PC-3 (cell line): ENCODE results near the gene R3HDML. TPM values are rescaled to one million over a fixed set of nuclear protein-coding genes. Genes with fewer than 3 reads are reported as not detected.

Source experiments
- ATAC-seq: fragments of 200-7000 bp; cut with Tn5 transposase; 2 replicates; pipeline ENCODE4 v1.9.1; 2020; ENCODE audit warnings: mild to moderate bottlenecking, moderate library complexity
- BruUV-seq: library from RNA; stranded (reverse); fragments of 400-500 nt; replicated peaks from 2 replicates; lab custom pipeline; 2021; lab: Mats Ljungman, UMichigan
- CTCF ChIA-PET: fragments of 300-600 bp; sonication (Branson Sonifier 250); formaldehyde crosslinking; loops from one replicate; lab custom pipeline; 2022; ENCODE audit warnings: antibody characterized with exemption; lab: Charles Lee
- POLR2A ChIA-PET: fragments of 300-600 bp; sonication (Branson Sonifier 250); formaldehyde crosslinking; loops from one replicate; lab custom pipeline; 2022; ENCODE audit warnings: antibody characterized with exemption; ENCODE audit not compliant: unreplicated experiment; lab: Charles Lee
- DNase-seq: peaks from one replicate; pipeline ENCODE4 v3.0.0-alpha.2; 2015
- H2AFZ ChIP-seq: fragments of 300-600 bp; sonication (generic); 2 replicates; pipeline ENCODE4 v1.6.0; 2016; ENCODE audit warnings: antibody characterized with exemption, low read length
- H3F3A ChIP-seq: fragments of 300-600 bp; sonication (generic); one replicate; pipeline ENCODE4 v1.6.0; 2017; ENCODE audit warnings: antibody characterized with exemption, low read length, control low read depth, mild to moderate bottlenecking; ENCODE audit not compliant: unreplicated experiment
- H3K27ac ChIP-seq: fragments of 300-600 bp; sonication (generic); 2 replicates; pipeline ENCODE4 v1.5.1; 2016; ENCODE audit warnings: mild to moderate bottlenecking, low read length
- H3K27me3 ChIP-seq: fragments of 300-600 bp; sonication (generic); 2 replicates; pipeline ENCODE4 v1.6.1; 2016; ENCODE audit warnings: low read length, mixed read lengths
- H3K36me3 ChIP-seq: fragments of 300-600 bp; sonication (generic); 2 replicates; pipeline ENCODE4 v1.6.1; 2016; ENCODE audit warnings: low read depth, mixed run types, low read length, mixed read lengths
- H3K4me1 ChIP-seq: fragments of 300-600 bp; sonication (generic); 2 replicates; pipeline ENCODE4 v1.5.1; 2016; ENCODE audit warnings: low read length; ENCODE audit not compliant: insufficient read depth
- H3K4me2 ChIP-seq: fragments of 300-600 bp; sonication (generic); 2 replicates; pipeline ENCODE4 v1.6.0; 2016; ENCODE audit warnings: low read length
- H3K4me3 ChIP-seq: fragments of 300-600 bp; sonication (generic); 2 replicates; pipeline ENCODE4 v1.5.1; 2016; ENCODE audit warnings: mild to moderate bottlenecking, low read length, mixed read lengths
- H3K79me2 ChIP-seq: fragments of 300-600 bp; sonication (generic); 2 replicates; pipeline ENCODE4 v1.6.1; 2017; ENCODE audit warnings: low read length, mixed read lengths
- H3K9ac ChIP-seq: fragments of 300-600 bp; sonication (generic); 2 replicates; pipeline ENCODE4 v1.6.0; 2016; ENCODE audit warnings: mild to moderate bottlenecking, low read length
- H3K9me2 ChIP-seq: fragments of 300-600 bp; sonication (generic); replicated peaks from 2 replicates; pipeline ENCODE4 v1.6.1; 2016; ENCODE audit warnings: mixed run types, low read length, mixed read lengths
- H3K9me3 ChIP-seq: fragments of 300-600 bp; sonication (generic); 2 replicates; pipeline ENCODE4 v1.6.1; 2016; ENCODE audit warnings: low read length, mixed read lengths
- H4K20me1 ChIP-seq: fragments of 300-600 bp; sonication (generic); 2 replicates; pipeline ENCODE4 v1.6.1; 2016; ENCODE audit warnings: low read length, mixed read lengths
- EZH2 ChIP-seq: fragments of 300-600 bp; sonication (generic); IDR thresholded peaks from one replicate; pipeline ENCODE4 v1.6.1; 2017; ENCODE audit warnings: antibody characterized with exemption, mild to moderate bottlenecking, low read length; ENCODE audit not compliant: unreplicated experiment
- EZH2phosphoT487 ChIP-seq: fragments of 300-600 bp; sonication (generic); IDR thresholded peaks from 2 replicates; pipeline ENCODE4 v1.6.1; 2018; ENCODE audit warnings: mild to moderate bottlenecking, antibody characterized with exemption, low read length, borderline replicate concordance
- intact Hi-C: fragments of 100-400 bp; cut with micrococcal nuclease; formaldehyde crosslinking; loops from 2 replicates; pipeline ENCODE4 v1.9.0; 2023
- total RNA-seq: library from RNA; depleted of rRNA; stranded (reverse); fragments of >200 nt; gene quantifications from 2 replicates; pipeline ENCODE4 v1.2.3, GENCODE V29; 2014
- TF ChIP-seq, protein P1 (sequence below): fragments of 300-600 bp; sonication (generic); conservative IDR thresholded peaks from 2 replicates; pipeline ENCODE4 v1.5.1; 2017; ENCODE audit warnings: antibody characterized with exemption, low read depth, mild to moderate bottlenecking, low read length

Gene R3HDML
- total RNA-seq, 1 experiment from 2014 or later, result not detected

DNA sequence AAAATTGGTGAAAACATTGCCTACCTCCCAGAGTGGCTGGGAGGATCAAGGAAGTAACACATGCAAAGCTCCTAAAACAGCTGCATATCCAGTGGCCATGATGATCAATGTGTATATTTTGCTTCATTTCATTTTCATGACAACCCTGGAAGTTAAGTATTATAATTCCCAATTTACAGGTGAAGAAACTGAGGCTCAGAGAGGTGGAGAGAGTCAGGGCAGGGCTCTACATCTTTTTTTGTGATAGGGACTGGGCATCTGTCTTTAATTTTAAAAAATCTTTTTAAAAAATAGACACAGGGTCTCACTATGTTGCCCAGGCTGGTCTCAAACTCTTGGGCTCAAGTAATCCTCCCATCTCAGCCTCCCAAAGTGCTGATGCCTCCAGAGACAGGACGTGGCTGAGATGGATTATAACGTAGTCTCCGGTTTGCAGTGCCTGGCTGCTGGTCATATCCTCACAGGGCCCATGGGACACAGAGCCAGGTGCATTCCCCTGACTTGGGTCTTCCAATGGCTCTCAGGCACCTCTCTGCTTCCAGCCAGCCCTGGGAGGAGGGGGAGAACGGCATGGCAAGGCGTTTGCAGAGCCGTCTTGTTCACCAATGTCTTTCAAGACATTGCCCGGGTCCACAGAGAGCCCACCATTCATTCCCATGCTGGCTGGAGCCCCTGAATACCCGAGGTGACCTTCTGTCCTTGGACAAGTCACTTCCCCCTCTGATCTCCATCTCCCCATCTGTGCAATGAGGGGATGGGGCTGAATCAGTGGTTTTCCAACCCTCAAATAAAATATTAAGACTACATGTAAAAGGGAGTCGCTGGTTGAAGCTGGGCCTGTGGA, 57.0 kb downstream of the R3HDML start:
- no peaks in the 10 kb centered on the region for H3K9me3 ChIP-seq
- H3K4me1 ChIP-seq, result peaks cover 10% of the 10 kb centered on the region
- TF ChIP-seq EZH2 (no peak), EZH2phosphoT487 (no peak)
- TF ChIP-seq, protein P1, sequence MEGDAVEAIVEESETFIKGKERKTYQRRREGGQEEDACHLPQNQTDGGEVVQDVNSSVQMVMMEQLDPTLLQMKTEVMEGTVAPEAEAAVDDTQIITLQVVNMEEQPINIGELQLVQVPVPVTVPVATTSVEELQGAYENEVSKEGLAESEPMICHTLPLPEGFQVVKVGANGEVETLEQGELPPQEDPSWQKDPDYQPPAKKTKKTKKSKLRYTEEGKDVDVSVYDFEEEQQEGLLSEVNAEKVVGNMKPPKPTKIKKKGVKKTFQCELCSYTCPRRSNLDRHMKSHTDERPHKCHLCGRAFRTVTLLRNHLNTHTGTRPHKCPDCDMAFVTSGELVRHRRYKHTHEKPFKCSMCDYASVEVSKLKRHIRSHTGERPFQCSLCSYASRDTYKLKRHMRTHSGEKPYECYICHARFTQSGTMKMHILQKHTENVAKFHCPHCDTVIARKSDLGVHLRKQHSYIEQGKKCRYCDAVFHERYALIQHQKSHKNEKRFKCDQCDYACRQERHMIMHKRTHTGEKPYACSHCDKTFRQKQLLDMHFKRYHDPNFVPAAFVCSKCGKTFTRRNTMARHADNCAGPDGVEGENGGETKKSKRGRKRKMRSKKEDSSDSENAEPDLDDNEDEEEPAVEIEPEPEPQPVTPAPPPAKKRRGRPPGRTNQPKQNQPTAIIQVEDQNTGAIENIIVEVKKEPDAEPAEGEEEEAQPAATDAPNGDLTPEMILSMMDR, result no peak
- POLR2A ChIA-PET, result no interaction called here
- no peaks in the 10 kb centered on the region for H3K79me2 ChIP-seq
- no TSS peak for BruUV-seq
- no peak overlapping the region for H3K4me2 ChIP-seq
- no peak overlapping the region for H3K9ac ChIP-seq
- no peaks in the 10 kb centered on the region for H4K20me1 ChIP-seq
- no peaks in the 10 kb centered on the region for H3K9me2 ChIP-seq
- CTCF ChIA-PET, result no interaction called here
- H3F3A ChIP-seq, result no peaks in the 10 kb centered on the region
- no peak overlapping the region for H3K4me3 ChIP-seq
- no peaks in the 10 kb centered on the region for H3K36me3 ChIP-seq
- H2AFZ ChIP-seq, result no peak overlapping the region
- intact Hi-C loops, result no loop called here
- no peak for DNase-seq
- H3K27me3 ChIP-seq, result no peaks in the 10 kb centered on the region
- no peak overlapping the region for H3K27ac ChIP-seq
- ATAC-seq, result no peak

DNA sequence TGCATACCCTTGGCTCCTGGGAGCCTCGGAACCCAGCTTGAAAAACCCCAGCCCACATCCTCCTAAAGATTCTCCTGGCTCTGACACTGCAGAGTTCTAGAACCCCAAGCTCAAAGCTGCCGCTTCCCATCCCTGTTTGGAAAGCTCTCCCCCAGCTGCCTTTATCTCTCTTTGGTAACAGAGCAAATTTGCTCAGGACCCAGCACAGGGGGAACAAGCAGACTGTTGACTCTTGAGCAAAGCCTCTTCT, 57.5 kb downstream of the R3HDML start:
- H3K4me1 ChIP-seq, result peaks cover 12% of the 10 kb centered on the region
- no peak for TF ChIP-seq EZH2
- TF ChIP-seq EZH2phosphoT487, result no peak
- TF ChIP-seq, protein P1, result no peak
- H3K27ac ChIP-seq, result no peak overlapping the region
- POLR2A ChIA-PET, result no interaction called here
- no peaks in the 10 kb centered on the region for H3K9me2 ChIP-seq
- no TSS peak for BruUV-seq
- H3K36me3 ChIP-seq, result no peaks in the 10 kb centered on the region
- no peak for DNase-seq
- H3K4me2 ChIP-seq, result no peak overlapping the region
- H3K9me3 ChIP-seq, result no peaks in the 10 kb centered on the region
- no peaks in the 10 kb centered on the region for H3K27me3 ChIP-seq
- intact Hi-C loops, result no loop called here
- no peaks in the 10 kb centered on the region for H3K79me2 ChIP-seq
- no peak for ATAC-seq
- no peak overlapping the region for H2AFZ ChIP-seq
- CTCF ChIA-PET, result no interaction called here
- no peaks in the 10 kb centered on the region for H3F3A ChIP-seq
- H3K4me3 ChIP-seq, result no peak overlapping the region
- no peaks in the 10 kb centered on the region for H4K20me1 ChIP-seq
- H3K9ac ChIP-seq, result no peak overlapping the region

DNA sequence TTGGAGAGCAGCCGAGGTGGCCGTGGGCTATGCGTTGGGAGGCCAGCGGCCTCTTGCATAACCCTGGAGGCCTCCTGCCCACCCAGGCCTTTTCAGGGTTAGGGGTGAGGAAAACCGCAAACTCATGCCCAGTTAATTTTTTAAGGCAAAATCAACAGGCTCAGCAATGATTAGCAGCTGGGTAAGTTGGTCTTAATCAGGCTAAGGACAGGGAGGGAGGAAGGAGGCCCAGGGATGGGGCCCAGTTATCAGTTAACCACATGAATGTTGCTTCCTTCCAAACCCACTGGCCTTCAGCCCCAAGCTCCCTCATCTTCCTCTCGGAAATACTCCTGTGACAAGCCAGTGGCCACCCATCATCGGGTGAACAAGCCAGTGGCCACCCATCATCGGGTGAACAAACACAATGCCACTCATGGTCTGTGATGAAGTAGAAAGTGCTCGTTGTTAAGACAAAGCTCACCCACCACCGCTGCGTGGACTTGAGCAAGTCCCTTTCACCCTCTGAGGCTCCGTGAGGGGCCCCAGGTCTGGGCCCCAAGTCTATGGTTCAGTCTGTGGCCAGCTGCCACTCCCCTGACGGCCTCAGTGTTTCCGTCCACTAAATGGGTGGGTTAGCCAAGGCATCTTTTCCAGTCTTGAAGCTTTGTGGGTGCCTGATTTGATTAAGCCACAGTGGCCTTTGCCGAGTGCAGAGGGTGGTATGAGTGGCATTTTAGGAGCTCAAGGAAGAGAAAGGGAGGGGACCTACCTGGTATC, 58.0 kb downstream of the R3HDML start:
- Histone ChIP-seq H3F3A (no peaks in the 10 kb centered on the region), H3K4me1 (peaks cover 12% of the 10 kb centered on the region), H3K4me3 (no peak overlapping the region), H2AFZ (no peak overlapping the region), H3K9ac (no peak overlapping the region), H3K27ac (no peak overlapping the region), H3K27me3 (no peaks in the 10 kb centered on the region), H3K36me3 (no peaks in the 10 kb centered on the region), H3K4me2 (no peak overlapping the region), H4K20me1 (no peaks in the 10 kb centered on the region), H3K79me2 (no peaks in the 10 kb centered on the region), H3K9me3 (no peaks in the 10 kb centered on the region), H3K9me2 (no peaks in the 10 kb centered on the region)
- ChIA-PET POLR2A (no interaction called here), CTCF (no interaction called here)
- DNase-seq, result no peak
- ATAC-seq, result no peak
- TF ChIP-seq EZH2phosphoT487, result no peak
- no peak for TF ChIP-seq EZH2
- TF ChIP-seq, protein P1, result no peak
- intact Hi-C loops, result no loop called here
- BruUV-seq, result no TSS peak
